Measurements from ENCODE around the gene SLC38A11.

GRCh38 chr2:164967781-164968228 is 12.5 kb upstream of the SLC38A11 start:
- TF ChIP-seq CTCF (IDR thresholded peaks at IDR 0.05), result no peak
- TF ChIP-seq TCF7L2 (IDR thresholded peaks at IDR 0.05; ENCODE audit: low read depth, low read length), result no peak
- TF ChIP-seq REST (IDR thresholded peaks at IDR 0.05; ENCODE audit: insufficient read depth in 1 of 2, low read depth in 2 of 2, low read length in 1 of 2), result no peak
- TF ChIP-seq SIN3A (IDR thresholded peaks at IDR 0.05; ENCODE audit: borderline replicate concordance, insufficient read depth, low read depth, low read length), result no peak
